ENCODE measurements around the gene GJB2.

Gene GJB2

DNA sequence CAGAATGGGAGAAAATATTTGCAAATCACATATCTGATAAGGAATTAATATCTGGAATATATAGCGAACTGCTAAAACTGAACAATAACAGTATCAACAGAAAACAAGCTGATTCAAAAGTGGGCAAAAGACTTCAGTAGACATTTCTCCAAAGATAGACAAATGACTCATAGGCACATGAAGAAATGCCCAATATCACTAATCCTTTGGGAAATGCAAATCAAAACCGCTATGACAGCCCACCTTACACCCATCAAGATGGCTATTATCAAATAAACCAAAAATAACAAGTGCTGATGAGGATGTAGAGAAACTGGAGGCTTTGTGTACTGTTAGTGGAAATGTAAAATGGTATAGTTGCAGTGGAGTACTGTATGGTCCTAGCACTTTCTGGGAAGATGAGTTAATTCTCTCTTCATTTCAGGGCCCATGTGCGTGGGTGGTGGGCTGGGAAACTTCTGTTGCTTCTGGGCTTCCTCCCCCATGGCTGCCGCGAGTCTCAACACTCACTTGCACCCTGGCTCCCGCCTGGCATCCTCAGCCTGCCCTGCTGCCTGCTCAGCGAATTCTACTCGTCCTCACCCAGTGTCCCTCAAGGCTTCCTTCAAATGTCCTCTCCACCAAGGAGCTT lies 19.5 kb downstream of the GJB2 start:
- in situ Hi-C loops (cut with MboI; ENCODE audit: low sequenced_read_pairs), result loop anchor here (25.0 kb wide), 1 partner anchor 186 kb away; no protein-coding TSS in a partner anchor

DNA sequence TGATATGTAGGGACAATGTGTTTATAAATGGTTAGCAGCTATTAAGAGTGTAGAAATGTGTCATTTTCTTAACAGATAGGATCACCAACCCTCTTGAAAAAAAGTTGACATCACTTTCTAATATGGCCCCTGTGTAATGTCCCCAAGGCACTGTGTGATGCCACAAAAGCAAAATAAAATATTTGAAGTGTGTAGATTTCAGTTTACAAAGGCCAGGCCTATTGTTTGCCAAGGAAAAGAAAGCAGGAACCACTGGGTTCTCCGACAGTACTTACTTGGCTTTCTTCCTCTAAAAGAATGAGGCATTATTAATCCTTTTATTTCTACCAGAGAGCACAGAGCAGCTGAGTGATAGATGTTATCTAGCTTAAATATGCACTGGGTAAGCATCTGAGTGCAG lies 21.4 kb downstream of the GJB2 start:
- in situ Hi-C loops (cut with MboI; ENCODE audit: low sequenced_read_pairs), result loop anchor here (25.0 kb wide), 1 partner anchor 184 kb away; no protein-coding TSS in a partner anchor

DNA sequence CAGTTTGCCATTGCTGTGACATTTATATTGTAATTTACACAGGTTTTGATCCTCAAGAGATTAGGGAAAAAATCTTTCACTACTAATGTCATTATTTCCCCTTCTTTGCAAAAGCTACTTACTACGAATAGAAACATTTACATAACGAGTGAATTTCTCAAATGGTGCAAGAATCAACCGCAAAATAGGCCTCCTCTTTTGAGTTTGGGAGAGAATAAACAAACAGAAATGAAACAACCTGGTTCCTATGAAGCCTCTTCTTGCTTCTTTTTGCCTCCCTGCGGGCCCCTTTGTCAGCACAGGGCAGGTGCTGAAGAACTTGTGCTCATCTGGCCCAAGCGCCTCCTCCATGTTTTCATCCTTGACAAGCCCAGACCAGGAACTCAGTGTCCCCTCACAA lies 21.8 kb downstream of the GJB2 start:
- in situ Hi-C loops (cut with MboI; ENCODE audit: low sequenced_read_pairs), result loop anchor here (25.0 kb wide), 1 partner anchor 184 kb away; no protein-coding TSS in a partner anchor

DNA sequence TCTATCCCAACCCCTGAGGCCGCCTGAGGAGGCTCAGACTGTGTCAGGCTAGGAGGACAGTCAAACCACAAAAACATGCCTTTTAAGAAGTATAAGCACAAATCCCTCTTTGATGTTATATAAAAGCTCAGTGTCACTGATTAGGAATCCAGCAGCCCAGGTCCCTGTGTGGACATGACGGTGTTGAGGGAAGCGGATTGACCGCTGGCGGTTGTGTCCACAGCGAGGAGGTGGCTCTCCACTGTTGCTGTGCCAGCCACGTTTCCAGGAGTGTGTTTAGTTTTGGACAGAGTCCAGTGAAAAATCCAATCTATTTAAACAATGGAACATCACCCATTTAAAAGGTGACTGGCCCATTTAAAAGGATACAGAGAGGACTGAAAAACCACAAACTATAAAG lies 24.3 kb downstream of the GJB2 start:
- in situ Hi-C loops (cut with MboI; ENCODE audit: low sequenced_read_pairs), result loop anchor here (25.0 kb wide), 1 partner anchor 181 kb away; no protein-coding TSS in a partner anchor

DNA sequence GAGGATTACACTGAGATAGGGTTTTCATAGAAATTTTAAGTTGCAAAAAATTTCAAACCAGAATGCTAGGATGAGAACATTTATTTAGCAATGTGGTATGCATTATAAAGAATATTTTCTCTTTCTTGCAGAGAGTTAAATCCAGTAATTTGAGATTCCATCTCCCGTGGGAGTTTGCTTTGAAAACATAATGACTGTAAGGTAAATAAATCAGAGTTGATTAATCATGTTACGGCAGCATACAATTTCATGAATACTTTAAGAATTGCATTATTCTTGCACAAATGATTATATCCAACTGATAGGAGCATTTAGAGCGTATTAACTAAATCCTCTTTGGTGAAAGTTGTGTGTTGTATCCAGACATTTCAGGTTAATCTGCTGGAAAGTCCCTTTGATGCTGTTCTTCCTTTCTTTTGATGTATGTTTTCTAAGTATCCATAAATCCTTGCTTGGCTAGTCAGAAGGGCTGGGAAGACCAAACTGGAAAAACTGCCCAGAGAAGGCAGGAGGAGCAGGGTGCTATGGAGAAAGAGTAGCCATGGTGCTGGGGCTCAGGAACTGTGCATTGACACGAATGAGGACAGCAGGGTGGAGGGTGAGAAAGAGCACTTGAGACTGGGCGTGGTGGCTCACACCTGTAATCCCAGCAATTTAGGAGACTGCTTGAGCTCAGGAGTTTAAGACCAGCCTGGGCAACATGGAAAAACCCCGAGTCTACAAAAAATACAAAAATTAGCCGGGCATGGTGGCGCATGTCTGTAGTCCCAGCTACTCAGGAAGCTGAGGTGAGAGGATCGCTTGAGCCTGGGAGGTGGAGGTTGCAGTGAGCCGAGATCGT lies 27.1 kb downstream of the GJB2 start:
- in situ Hi-C loops (cut with MboI; ENCODE audit: low sequenced_read_pairs), result loop anchor here (25.0 kb wide), 1 partner anchor 178 kb away; no protein-coding TSS in a partner anchor

DNA sequence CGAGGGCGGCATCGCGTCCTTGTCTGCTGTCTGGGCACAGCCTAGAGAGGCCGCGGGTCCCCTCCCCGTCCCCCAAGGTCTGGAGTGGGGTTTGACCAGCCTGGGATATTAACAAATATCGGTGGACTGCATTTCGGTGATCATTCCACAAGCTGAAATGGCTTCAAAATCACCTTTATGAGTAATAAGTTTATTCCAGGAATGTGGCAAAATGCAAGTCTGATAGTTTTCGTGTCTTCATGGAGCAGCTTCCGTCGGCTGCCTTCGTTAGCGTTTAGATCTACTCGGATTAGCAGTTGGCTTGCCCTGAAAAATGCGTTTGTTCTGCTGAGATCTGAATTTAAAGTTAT lies 30.8 kb downstream of the GJB2 start:
- in situ Hi-C loops (cut with MboI; ENCODE audit: low sequenced_read_pairs), result loop anchor here (25.0 kb wide), 1 partner anchor 175 kb away; no protein-coding TSS in a partner anchor

DNA sequence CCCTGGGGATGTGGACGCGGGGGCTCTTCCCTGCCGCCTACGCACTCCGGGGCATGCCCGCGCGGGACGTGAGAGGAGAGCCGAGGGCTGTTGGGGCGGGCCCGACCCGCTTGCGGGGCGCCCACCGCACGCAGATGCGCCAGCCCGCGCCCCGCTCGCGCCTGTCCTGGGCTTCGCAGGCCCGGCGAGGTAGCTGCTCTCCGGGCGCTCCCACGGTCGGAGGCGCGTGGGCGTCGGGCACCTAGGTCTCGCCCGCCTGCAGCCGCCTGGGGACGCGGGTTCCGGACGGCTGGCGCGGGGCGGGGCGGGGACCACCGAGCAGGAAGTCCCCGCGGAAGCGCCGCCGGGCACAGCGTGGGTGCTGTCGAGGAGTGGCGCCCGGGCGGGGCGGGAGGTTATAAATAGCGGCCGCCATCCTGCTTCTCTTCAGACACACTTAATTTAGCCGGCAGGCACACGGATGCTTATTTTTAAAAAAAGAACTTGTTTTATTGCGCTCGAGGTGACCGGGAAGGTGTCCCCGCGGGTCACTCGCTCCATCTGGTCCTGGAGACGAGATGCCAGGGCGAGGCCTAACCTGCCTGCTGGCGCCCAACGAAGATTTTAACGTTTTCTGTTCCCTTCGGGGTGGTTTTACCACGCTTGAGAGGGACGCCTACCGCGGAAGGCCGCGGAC lies 31.3 kb downstream of the GJB2 start:
- in situ Hi-C loops (cut with MboI; ENCODE audit: low sequenced_read_pairs), result loop anchor here (25.0 kb wide), 1 partner anchor 174 kb away; no protein-coding TSS in a partner anchor

DNA sequence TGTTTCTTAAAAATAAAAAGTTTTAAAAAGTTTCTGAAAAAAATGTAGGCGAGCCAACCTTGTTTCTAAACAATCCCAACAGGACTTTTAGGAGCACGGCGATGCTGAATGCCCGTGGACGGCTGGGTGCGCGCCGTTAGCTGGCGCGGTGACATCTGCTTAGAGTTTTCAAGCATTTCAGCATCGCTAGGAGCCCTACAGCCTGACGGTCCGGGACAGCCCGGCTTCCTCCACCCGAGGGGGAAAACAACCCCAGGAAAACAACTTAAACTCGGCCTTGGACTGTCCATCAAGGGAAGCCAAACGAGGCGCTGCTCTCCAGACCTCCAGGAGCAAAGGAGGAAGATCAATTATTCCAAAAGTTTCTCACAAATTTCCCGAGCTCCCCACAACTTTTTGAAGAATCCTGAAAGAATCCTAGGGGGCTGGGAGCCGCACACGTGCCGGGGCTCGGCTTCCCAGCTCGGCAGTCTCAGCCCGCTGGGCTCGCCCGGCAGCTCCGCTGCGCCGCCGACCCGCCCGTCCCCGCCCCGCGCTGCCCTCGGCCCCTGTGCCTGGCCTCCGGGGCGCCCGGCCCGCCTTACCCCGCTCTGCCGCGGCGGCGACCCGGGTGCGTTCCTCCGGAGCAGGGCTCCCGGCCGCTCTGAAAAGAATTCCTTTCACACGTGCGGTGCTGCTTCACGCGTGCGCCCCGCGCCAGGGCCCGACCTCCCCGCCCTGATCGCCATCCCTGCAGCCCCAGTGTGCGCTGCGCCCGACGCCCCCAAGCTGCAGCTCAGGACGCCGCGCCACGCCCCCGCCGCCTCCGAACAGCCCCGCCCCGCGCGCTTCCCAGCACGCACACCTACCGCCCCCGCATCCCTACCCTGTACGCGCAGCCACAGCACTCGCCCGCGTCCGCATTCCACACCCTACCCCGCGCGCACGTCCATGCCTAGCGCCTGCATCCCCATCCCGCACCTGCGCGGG lies 32.1 kb downstream of the GJB2 start, which contains the start of gene GJA3:
Gene GJA3 (minus strand): TSS at position 747 of the 969 bp plus-strand sequence. CDS start 17,764 bp downstream, outside the sequence.
- in situ Hi-C loops (cut with MboI; ENCODE audit: low sequenced_read_pairs), result loop anchor here (25.0 kb wide), 1 partner anchor 173 kb away; no protein-coding TSS in a partner anchor

DNA sequence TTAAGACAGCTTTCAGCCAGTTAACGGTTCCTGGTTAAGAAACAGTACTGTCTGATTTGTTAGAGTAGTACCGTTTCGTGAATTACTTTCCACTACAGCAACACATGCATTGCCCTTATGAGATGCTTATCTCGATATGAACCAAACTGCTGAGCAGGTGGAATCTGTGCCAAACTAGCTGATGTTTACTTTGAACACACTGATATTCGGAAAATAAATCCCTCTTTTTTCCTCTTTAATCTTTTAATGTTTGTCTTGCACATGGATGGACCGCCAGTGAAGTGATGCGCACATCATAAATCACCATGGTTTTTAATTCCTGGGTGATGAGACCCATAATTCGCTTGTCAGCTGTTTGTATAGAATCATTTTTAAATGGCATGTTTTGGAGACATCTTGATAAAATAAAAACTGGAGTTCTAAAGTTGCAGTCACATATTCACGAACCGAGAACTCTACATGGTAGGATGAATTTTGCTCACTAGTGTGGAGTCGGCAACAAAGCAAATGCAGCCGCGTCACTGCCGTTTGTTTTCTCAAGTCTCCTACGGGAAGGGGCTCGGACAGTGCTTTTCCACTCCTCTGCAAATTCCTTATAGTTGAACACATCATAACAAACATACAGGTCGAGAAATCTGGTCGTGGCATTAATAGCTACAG lies 33.0 kb downstream of the GJB2 start:
- in situ Hi-C loops (cut with MboI; ENCODE audit: low sequenced_read_pairs), result loop anchor here (25.0 kb wide), 1 partner anchor 172 kb away; no protein-coding TSS in a partner anchor

DNA sequence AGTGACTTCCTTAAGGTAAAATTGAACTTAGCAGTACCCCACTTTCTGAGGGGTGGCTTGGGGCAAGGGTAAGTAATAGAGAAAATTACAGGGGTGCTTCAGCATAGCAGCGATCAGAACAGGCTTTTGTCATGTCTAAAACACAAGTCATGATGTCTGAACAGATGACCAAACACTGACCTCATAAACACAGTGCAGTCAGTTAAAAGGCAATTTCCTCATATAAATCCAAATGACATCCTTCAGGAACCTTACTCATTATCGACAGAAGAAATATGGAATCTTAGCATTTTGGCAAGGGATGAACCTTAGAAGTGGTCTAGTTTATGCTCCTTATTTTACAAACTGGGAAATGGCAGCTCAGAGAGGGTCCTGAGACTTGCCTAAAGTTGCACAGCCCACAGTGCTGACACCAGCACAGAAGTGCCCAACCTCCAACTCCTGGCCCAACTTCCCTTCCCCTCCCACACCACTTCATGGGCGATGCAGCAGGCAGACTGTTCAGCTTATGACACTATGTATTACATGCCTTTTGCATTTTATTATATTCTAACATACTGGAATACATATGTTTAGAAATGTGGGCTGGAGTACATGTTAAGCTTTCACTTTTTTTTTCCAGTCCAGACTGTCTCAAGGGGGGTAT lies 35.5 kb downstream of the GJB2 start:
- in situ Hi-C loops (cut with MboI; ENCODE audit: low sequenced_read_pairs), result loop anchor here (25.0 kb wide), 1 partner anchor 170 kb away; no protein-coding TSS in a partner anchor

DNA sequence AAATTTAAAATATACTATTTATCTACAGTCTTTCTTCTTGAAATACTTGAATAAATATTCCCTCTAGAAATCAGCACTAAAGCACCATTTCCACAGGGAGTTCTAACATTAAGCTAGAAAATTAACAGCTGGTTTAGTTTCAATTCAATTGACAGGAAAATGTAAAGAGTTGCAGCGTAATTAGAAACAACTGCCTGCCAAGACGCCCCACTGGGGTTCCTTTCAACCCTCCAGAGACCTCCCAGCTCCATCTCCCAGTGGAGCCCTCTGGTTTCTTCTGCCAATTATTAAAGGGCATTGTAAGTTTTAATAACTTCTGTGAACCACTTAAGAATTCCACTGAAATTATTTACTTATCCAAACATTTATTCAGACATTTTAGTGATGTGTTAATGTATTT lies 36.0 kb downstream of the GJB2 start:
- in situ Hi-C loops (cut with MboI; ENCODE audit: low sequenced_read_pairs), result loop anchor here (25.0 kb wide), 1 partner anchor 169 kb away; no protein-coding TSS in a partner anchor

DNA sequence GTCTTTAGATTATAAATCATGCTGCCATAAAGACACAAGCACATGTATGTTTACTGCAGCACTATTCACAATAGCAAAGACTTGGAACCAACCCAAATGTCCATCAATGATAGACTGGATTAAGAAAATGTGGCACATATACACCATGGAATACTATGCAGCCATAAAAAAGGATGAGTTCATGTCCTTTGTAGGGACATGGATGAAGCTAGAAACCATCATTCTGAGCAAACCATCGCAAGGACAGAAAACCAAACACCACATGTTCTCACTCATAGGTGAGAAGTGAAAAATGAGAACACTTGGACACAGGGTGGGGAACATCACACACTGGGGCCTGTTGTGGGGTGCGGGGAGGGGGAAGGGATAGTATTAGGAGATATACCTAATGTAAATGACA lies 39.4 kb downstream of the GJB2 start:
- in situ Hi-C loops (cut with MboI; ENCODE audit: low sequenced_read_pairs), result loop anchor here (25.0 kb wide), 1 partner anchor 166 kb away; no protein-coding TSS in a partner anchor

DNA sequence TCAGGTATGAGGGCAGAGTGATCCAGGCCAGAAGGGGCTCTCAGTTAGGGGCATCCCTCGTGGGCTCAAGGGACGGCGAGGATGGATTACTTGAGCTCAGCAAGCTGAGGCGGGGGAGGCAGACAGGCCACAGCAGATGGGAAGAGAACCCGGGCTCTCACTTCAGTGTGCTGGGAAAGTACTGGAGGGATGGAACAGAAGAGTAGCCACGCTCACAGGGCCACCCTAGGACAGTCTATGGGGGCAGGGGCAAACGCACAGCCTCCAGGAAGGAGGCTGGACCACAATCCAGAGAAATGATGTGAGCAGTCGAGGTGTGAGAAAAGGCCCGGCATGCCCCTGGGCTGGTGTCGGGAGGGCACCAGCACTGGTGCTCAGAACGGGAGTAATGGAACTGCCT lies 41.1 kb downstream of the GJB2 start:
- in situ Hi-C loops (cut with MboI; ENCODE audit: low sequenced_read_pairs), result loop anchor here (25.0 kb wide), 1 partner anchor 164 kb away; no protein-coding TSS in a partner anchor

DNA sequence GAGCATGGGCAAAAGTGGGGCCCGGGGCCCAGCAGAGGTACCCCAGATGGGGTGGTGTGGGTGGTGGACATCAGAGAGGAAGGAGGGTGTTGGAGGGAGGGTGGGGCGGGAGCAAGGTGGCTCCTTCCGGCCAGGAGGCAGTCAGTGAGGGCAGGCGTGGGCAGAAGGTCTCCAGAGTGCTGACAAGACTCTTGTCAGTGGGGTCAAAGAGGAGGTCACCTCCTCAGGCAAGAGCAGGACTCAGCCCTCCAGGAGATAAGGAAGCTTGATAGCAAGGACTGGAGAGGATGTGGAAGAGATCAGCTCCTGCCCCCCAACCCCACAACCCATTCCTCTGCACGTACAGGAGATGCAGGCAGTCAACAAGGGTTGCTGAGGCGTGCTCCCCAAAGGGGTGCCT lies 41.7 kb downstream of the GJB2 start:
- in situ Hi-C loops (cut with MboI; ENCODE audit: low sequenced_read_pairs), result loop anchor here (25.0 kb wide), 1 partner anchor 164 kb away; no protein-coding TSS in a partner anchor

DNA sequence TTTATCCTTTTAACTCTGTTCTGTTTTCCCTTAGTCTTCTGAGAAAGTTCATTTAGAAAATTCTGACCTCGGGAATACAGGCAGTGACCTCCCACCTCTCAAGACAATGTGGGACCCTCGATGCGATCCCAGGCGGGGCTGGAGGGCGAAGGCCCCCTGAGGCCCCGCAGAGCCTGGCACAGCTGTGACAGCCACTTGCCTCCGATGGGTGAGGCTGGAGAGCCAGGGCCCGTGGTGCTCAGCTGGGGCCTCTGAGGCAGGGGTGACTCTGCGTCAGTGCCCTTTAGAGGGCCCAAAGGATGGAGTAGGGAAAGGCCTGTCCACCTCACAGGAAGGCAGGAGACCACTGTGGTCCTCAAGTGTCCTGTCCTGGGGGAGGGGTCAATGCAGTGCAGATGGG lies 42.2 kb downstream of the GJB2 start:
- in situ Hi-C loops (cut with MboI; ENCODE audit: low sequenced_read_pairs), result loop anchor here (25.0 kb wide), 1 partner anchor 163 kb away; no protein-coding TSS in a partner anchor

DNA sequence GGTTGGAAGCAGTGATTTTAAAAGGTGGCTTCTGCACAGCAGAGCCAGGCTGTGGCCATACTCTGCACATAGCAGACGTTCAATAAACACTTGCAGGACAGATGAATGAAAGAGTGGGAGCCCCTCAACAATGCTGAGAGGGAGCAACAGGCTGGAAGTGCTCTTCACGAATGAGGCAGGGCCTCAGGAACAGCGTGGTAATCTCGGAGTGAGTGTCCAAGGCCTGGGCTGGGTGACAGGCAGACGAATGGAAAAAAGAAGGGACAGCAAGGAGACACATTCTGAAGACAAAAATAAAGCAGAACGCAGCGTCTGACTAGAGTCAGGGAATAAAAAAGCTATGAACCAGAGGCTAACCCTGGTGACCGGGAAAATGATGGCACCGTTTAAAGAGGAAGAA lies 43.0 kb downstream of the GJB2 start:
- in situ Hi-C loops (cut with MboI; ENCODE audit: low sequenced_read_pairs), result loop anchor here (25.0 kb wide), 1 partner anchor 162 kb away; no protein-coding TSS in a partner anchor

DNA sequence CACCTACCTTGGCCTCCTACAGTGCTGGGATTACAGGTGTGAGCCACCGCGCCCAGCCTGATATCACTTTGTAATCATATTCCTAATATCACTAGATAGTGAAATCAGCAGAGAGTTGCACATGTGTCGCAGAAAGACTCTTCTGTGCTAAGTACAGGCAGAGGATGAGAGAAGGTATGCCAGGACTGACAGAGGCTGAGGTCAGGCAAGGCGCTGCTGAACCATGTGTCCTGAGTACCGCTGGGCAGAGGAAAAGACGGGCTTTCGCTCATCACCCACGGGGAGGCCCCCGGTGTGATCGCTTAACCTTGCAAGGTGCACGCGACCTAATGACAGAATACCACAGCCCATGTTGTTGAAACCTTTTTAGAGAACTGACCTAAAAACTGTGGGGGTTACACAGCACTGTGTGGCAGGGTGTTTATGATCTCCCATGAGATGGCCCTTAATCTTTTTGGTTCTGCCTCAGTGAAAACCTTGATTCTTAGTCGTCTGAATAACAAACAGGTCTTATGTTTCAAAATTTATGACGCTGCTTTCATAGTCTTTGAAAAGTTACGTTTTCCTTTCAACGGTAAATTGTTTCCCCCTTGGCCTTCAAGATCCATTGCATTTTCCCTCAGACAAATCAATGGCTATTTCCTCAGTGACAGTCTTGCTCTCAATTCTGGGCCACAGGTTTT lies 44.1 kb downstream of the GJB2 start:
- in situ Hi-C loops (cut with MboI; ENCODE audit: low sequenced_read_pairs), result no loop called here

DNA sequence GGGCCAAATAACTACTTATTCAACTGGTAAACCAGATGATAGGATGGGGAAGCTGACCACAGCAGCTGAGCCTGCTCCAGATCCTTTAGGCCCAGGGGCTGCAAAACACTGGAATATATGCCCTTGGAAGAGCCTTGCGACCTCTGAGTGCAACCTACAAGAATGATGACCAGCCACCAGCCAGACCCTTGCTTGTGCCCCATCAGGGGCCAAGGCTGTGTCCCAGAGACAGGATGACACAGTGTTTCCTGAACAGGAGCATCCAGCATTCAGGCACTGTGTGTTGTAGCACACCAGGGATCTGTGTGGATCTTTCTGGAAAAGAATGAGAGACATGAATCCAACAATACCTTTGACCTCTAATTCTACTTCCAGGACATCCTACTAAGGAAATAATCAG lies 46.4 kb downstream of the GJB2 start:
- in situ Hi-C loops (cut with MboI; ENCODE audit: low sequenced_read_pairs), result no loop called here
